HTERT RPE-1 (cell line): ENCODE measurements around the gene CNGB1.
"Not testable (repeated sequence)": the region's sequence is repeated elsewhere in the genome, so short reads cannot be mapped to it uniquely, and the experiment has no call there.

Experiments
- in situ Hi-C: fragments of 300-500 bp; cut with MboI; formaldehyde crosslinking; loops from 4 replicates; pipeline ENCODE4 v1.14.3; 2020; ENCODE audit warnings: low sequenced_read_pairs

The CNGB1 gene

GRCh38 chr16:57970970-57971369 is at the start of gene CNGB1:
Gene CNGB1, minus strand, starts transcription at chr16:57971128. Its CDS starts 3,842 bp downstream, at chr16:57967286.
- in situ Hi-C loops: no loop called here

- in situ Hi-C loops: no loop called here
These were observed 49.1 kb upstream of the CNGB1 start for GRCh38 chr16:58019866-58020538.

DNA sequence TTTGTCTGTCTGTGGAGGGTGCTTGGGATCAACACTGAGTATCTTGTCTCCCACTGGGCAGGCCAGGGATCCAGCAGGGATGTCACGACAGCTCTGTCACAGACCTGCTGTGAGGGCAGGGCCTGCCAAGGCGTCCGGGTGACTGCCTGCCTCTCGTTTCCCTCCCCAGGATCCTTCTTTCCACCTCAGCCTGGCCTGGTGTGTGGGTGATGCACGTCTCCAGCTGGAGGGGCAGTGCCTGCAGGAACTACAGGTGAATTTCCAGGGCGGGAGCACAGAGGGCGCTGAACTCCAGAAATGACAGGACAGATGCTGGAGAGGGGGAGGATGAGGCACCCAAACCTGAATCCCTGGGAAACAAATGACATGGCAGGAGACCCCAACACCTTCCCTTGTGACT is 47.9 kb upstream of the CNGB1 start:
- in situ Hi-C loops: no loop called here

DNA sequence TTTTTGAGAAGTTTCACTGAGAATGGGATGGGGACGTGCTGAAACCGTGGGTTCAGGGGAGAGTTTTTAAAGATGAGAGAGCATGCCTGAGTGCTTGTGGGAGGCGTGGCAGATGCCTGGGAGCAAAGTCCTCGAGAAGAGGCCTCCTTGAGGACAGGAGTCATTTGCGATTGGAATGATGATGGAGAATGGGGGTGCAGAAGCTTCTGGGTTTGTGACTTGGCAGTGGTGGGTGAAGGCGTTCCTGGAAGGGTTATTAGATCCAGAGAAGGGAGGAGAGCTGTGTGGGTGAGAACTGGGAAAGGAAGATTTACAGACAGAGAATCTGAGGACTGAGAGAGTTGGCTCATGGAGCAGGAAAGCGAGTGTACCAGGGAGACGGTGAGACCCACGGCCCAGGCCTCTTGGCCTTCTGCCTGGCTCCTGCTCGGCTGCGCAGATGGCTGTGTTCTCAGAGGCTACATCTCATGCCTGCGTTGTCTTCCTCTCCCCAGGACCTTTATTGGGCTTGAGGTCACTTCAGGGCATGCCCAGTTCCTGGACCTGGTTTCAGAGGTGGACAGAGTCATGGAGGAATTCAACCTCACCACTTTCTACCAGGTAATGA is 46.0 kb upstream of the CNGB1 start:
- in situ Hi-C loops: no loop called here

DNA sequence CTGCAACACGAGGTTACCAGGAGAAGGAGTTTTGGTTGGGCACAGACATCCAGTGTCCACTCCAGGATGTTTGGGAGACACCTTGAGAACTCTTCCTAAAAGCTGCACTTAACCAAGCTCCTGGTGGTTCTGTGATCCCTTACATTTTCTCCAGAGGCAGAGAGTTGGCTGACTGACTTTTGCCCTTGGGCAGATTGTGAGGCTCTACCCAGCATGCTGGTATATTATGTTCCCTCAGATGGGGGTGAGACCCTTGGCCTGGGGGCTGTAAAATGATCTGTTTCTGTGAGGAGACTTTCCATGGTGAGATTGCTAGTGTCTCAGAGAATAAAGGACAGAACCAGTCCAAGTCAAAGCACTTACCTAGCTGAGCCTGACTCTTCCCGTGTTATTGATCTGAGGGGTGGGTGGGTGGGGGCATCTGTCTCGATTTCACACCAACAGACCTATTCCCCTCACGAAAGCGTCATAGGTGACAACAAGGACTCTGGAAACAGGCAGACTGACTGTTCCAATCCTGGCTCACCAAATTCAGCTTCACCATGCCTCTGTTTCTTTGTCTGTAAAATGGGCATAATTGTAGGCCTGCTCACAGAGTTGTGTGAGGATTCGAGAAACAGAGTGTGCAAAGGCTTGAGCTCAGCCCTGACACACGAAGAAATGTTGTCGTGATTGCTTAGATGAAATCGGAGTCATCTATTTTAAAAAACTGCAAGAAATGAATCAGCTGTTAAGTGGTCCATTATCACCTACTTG is 42.5 kb upstream of the CNGB1 start:
- in situ Hi-C loops: no loop called here

DNA sequence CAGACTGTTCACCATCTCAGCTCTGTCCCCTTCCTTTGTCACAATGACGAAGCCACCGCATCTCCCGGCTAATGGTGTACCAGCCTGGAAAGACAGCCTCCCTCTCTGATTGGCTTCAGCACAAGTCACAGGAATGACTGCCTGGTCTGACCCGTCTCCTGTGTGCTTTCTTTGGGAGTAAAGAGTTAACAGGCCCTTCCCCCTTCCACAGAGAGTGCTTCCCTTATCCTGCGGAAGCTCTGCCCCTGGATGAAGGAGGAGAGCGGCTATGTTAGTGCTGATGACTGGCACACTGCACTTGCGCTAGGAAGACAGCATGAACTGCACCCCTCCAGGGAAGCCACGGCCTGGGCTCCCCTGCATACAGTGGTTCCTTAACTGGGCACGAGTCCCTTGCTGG is 41.6 kb upstream of the CNGB1 start:
- in situ Hi-C loops: no loop called here

DNA sequence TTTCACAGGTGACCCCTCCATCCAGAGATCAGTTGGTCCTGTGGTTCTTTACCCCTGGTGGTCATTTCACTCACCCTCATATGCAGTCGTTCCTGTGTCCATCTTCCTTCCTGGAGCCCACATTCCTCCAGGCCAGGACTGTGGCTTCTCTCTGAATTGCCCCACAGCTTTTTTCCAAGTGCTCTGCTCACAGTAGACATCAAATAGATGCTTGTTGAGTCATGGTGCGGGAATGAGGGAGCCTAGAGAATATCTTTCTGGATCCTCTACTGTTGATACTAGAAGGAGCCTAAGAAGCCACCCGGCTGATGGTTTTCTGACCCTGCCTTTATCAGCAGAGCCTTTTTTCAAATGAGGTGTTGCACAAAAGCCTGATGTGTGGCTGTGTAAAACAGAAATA is 40.7 kb upstream of the CNGB1 start:
- in situ Hi-C loops: no loop called here

DNA sequence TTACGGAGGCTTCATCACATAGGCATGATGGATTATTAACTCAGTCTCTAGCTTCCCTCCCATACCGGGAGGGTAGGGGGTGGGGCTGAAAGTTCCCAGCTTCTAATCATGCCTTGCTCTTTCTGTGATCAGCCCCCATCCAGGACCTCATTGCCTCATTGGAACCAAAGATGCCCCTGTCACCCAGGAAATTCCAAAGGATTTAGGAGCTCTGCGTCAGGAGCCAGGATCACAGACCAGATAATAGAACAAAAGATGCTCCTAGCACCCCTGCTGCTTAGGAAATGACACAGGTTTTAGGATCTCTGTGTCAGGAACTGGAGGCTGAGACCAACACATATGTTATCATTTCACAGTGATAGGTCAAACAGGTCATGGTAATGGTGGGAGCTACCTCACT is 40.0 kb upstream of the CNGB1 start:
- in situ Hi-C loops: no loop called here

DNA sequence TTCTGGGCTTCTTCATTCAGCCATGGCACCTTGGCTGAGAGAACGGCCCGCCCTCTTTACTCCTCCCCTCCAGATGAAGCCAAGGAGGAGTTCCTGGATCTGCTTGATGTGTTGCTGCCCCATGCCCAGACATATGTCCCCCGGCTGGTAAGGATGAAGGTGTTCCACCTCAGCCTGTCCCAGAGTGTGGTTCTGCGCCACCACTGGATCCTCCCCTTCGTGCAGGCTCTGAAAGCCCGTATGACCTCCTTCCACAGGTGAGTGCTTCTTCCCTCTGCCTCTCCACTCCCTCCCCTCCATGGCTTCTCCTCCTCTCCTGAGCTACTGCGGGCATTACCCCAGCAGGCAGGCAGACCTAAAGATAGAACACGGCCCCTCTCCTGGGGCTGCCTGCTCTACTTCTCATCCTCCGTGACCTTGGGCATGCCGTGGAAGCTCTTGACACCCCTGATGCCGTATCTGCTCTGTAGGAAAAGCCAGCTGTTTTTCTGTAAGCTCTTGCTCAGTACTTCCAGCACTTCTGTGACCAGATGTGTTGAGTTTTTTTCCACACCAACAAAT is 39.0 kb upstream of the CNGB1 start:
- in situ Hi-C loops: no loop called here

GRCh38 chr16:58004736-58005135 is 33.8 kb upstream of the CNGB1 start:
- in situ Hi-C loops: not testable (repeated sequence)

DNA sequence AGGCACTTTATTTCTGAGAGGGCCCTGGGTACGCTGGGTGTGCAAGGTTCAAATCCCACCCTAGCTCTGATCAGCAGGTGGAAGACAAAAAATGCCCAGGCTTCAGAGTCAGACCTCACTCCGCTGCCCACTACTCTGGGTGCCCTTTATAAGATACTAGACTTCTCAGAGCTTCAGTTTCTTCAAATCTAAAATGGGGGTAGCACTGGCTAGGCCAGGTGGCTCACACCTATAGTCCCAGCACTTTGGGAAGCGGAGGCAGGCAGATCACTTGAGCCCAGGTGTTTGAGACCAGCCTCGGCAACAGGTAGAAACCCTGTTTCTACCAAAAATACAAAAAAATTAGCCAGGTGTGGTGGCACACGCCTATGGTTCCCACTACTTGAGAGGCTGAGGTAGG is 32.0 kb upstream of the CNGB1 start:
- in situ Hi-C loops: no loop called here

DNA sequence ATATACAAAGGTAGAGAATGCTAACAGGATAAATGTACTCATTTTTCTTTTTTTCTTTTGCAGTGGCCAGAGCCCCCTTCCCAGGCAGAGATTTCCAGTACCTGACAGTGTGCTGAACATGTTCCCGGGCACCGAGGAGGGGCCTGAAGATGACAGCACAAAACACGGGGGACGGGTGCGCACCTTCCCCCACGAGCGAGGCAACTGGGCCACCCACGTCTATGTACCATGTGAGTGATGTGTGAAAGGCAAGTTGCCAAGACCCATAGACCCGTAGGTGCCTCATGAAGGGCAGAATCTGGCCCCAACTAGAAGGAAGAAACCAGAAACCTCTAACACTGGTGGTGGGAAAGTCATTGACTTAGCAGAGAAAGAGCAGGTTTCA is 31.5 kb upstream of the CNGB1 start:
- in situ Hi-C loops: no loop called here

DNA sequence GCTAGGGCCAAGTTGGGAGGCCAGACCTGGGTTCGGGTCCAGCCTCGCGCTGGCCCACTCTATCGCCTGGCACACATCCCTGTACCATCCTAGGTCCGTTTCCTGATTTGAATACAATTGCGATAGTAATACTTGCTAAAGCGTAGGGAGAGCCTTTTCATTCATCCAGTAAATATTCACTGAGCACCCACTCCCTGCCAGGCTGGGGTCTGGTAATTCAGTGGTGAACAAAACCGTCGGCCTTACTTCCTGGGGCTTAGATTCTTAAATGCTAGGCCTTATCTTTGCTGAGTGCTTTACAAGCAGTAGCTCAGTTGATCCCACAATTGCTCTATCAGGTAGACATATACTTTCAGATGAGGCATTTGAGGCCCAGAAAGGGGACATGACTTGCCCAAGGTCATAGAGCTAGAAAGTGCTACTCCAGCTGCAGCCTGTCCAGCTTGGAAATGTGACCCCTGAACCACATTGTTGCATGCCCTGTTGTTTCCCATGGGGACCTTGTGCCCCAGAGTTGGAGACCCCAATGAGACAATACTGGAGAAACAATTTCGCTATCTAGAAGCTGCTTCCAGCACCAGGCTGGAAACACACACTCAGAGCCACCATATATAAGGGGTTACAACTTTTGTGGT is 31.0 kb upstream of the CNGB1 start:
- in situ Hi-C loops: no loop called here

DNA sequence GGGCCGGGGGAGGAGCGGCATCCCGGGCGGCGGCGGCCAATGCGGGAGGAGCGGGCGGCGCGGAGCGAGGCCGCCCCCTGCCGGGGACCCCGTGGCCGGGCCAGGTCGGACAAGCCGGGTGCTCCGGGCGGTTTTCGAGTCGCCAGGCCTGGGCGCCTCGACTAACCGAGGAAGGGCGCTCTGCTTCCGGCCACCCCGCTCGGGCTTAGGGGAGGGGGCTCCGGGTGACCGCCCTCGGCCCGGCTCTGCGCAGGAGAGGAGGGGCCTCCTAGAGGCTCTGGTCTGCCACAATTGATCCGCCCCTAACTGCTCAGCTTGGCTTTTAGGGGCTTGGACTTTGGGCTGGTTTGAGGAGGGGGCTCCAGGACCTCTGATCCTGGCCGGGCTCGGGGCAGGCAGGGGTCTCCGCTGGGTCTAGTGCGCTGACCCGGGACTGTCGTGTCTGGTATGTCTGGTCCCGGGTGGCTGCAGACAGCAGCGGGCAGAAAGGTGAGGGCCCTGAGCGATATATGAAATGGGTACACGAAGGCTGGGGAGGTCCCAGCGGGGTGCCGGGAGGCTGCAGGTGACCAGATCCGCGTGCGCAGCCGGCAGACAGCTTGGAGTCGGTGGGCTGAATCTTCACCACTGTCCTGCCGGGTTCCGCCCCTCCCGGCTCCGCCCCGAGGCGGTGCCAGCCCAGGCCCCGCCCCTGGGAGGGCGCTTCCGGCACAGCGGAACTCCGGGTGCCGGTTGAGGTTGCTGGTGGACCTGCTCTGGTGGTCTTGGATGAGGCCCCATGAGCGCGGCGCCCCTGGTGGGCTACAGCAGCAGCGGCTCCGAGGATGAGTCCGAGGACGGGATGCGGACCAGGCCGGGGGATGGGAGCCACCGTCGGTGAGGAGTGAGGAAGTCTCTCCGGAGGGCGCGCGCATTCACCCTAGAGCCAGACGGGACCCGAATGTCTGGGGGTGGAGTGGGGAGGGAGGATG is 30.1 kb upstream of the CNGB1 start, which contains the start of gene USB1:
Gene USB1, plus strand, starts transcription at position 702 of the 971 bp plus-strand sequence. Its CDS starts 77 bp downstream, at position 779.
- in situ Hi-C loops: no loop called here

- in situ Hi-C loops: no loop called here
These were observed 29.2 kb upstream of the CNGB1 start, which contains the start of gene ZNF319 for GRCh38 chr16:57999971-58000705. Gene ZNF319, minus strand, starts transcription at chr16:58000672. Its CDS starts 2,407 bp downstream, at chr16:57998265.

GRCh38 chr16:57999366-57999970 is 28.5 kb upstream of the CNGB1 start:
- in situ Hi-C loops: no loop called here

- in situ Hi-C loops: no loop called here
These were observed 28.1 kb upstream of the CNGB1 start for GRCh38 chr16:57998992-57999365.

- in situ Hi-C loops: no loop called here
These were observed 27.6 kb upstream of the CNGB1 start for GRCh38 chr16:57998486-57998885.
